ENCODE data around the gene B4GALT2.

Gene B4GALT2

GRCh38 chr1:43969746-43970466 lies 9.1 kb upstream of the B4GALT2 start, which contains the start of gene DPH2:
Gene DPH2 (plus strand): TSS chr1:43970010. CDS start chr1:43970176, 166 bp downstream.
- peak; percentile 99 for DNase-seq

- no peak for DNase-seq
These were observed 8.5 kb upstream of the B4GALT2 start for GRCh38 chr1:43970502-43970901.

- no peak for DNase-seq
These were observed 8.1 kb upstream of the B4GALT2 start for GRCh38 chr1:43970911-43971310.

- no peak for DNase-seq
These were observed 7.6 kb upstream of the B4GALT2 start for GRCh38 chr1:43971336-43971980.

GRCh38 chr1:43973981-43974442 lies 5.0 kb upstream of the B4GALT2 start:
- peak; percentile 66 for DNase-seq

GRCh38 chr1:43974443-43975248 lies 4.4 kb upstream of the B4GALT2 start, which contains the start of gene ATP6V0B:
Gene ATP6V0B (plus strand): TSS chr1:43974960. CDS start chr1:43975041, 81 bp downstream.
- peak; percentile 98 for DNase-seq

- DNase-seq, result peak; percentile 86
These were observed 3.6 kb upstream of the B4GALT2 start for GRCh38 chr1:43975249-43975961.

- peak; percentile 43 for DNase-seq
These were observed 3.0 kb upstream of the B4GALT2 start for GRCh38 chr1:43976045-43976444.

GRCh38 chr1:43976890-43977289 lies 2.1 kb upstream of the B4GALT2 start:
- DNase-seq, result no peak

- no peak for DNase-seq
These were observed 1.4 kb upstream of the B4GALT2 start for GRCh38 chr1:43977376-43978263.

- no peak for DNase-seq
These were observed 803 bp upstream of the B4GALT2 start for GRCh38 chr1:43978264-43978550.

- no peak for DNase-seq
These were observed 184 bp downstream of the B4GALT2 start for GRCh38 chr1:43979261-43979527.

- peak; percentile 82 for DNase-seq
These were observed 681 bp downstream of the B4GALT2 start for GRCh38 chr1:43979528-43980254.

- no peak for DNase-seq
These were observed 1.5 kb downstream of the B4GALT2 start for GRCh38 chr1:43980255-43981134.

- no peak for DNase-seq
These were observed 2.1 kb downstream of the B4GALT2 start for GRCh38 chr1:43981135-43981491.

GRCh38 chr1:43981636-43982035 lies 2.6 kb downstream of the B4GALT2 start:
- DNase-seq, result no peak

- no peak for DNase-seq
These were observed 3.2 kb downstream of the B4GALT2 start for GRCh38 chr1:43982241-43982640.

- DNase-seq, result no peak
These were observed 3.8 kb downstream of the B4GALT2 start for GRCh38 chr1:43982808-43983207.

GRCh38 chr1:43983253-43983899 lies 4.4 kb downstream of the B4GALT2 start:
- DNase-seq, result no peak

- DNase-seq, result no peak
These were observed 5.8 kb downstream of the B4GALT2 start for GRCh38 chr1:43984855-43985254.
